MCF 10A (cell line): ENCODE measurements around the gene CAPN9. TPM values are rescaled to one million over a fixed set of nuclear protein-coding genes. Genes with fewer than 3 reads are reported as not detected.
"Not testable (repeated sequence)": the region's sequence is repeated elsewhere in the genome, so short reads cannot be mapped to it uniquely, and the experiment has no call there.

Source experiments
- BruUV-seq: library from RNA; stranded (reverse); fragments of 400-500 nt; replicated peaks from 2 replicates; lab custom pipeline; 2021; lab: Mats Ljungman, UMichigan
- CTCF ChIA-PET: fragments of 300-600 bp; sonication (Branson Sonifier 250); formaldehyde crosslinking; extraction: SDS; loops from one replicate; lab custom pipeline; 2021; ENCODE audit warnings: antibody characterized with exemption, inconsistent platforms; lab: Yijun Ruan, JAX
- POLR2A ChIA-PET: fragments of 300-600, 350-650 bp; sonication (Branson Sonifier 250); formaldehyde crosslinking; extraction: SDS; loops from one replicate; lab custom pipeline; 2020; ENCODE audit warnings: antibody characterized with exemption, inconsistent platforms; lab: Yijun Ruan, JAX
- DNase-seq: peaks from one replicate; pipeline ENCODE4 v3.0.0-alpha.2; 2018; ENCODE audit not compliant: unreplicated experiment
- H3K27ac Mint-ChIP-seq: one replicate; pipeline ENCODE4 v1.8.0; 2022; ENCODE audit warnings: mild to moderate bottlenecking, low read depth, mixed read lengths; ENCODE audit not compliant: unreplicated experiment
- H3K27me3 Mint-ChIP-seq: one replicate; pipeline ENCODE4 v1.8.0; 2022; ENCODE audit warnings: mixed read lengths; ENCODE audit not compliant: insufficient read depth, unreplicated experiment
- H3K36me3 Mint-ChIP-seq: one replicate; pipeline ENCODE4 v1.8.0; 2022; ENCODE audit warnings: mild to moderate bottlenecking, moderate library complexity, mixed read lengths; ENCODE audit not compliant: insufficient read depth, unreplicated experiment
- H3K4me1 Mint-ChIP-seq: one replicate; pipeline ENCODE4 v1.8.0; 2022; ENCODE audit warnings: mixed read lengths; ENCODE audit not compliant: insufficient read depth, unreplicated experiment
- H3K4me3 Mint-ChIP-seq: one replicate; pipeline ENCODE4 v1.8.0; 2022; ENCODE audit warnings: mild to moderate bottlenecking, moderate library complexity, mixed read lengths; ENCODE audit not compliant: unreplicated experiment
- H3K9me3 Mint-ChIP-seq: one replicate; pipeline ENCODE4 v1.8.0; 2022; ENCODE audit warnings: mixed read lengths; ENCODE audit not compliant: unreplicated experiment
- CTCF ChIP-seq: fragments of 200-600 bp; IDR thresholded peaks from one replicate; pipeline ENCODE4 v1.8.0; 2022; ENCODE audit warnings: antibody characterized with exemption, mild to moderate bottlenecking; ENCODE audit not compliant: unreplicated experiment
- intact Hi-C: fragments of 100-400 bp; cut with micrococcal nuclease; formaldehyde crosslinking; loops from 2 replicates; pipeline ENCODE4 v1.14.1; 2022
- total RNA-seq: library from RNA; stranded (reverse); gene quantifications from 2 replicates; pipeline ENCODE4 v1.2.3, GENCODE V29; 2022

Gene CAPN9
- total RNA-seq, 1 experiment from 2014 or later = not detected

- Mint-ChIP-seq H3K27me3 (no peaks in the 10 kb centered on the region), H3K9me3 (peaks cover 7% of the 10 kb centered on the region), H3K4me1 (peaks cover 9% of the 10 kb centered on the region), H3K4me3 (no peak within 1 kb of the TSS), H3K36me3 (no peaks in the 10 kb centered on the region), H3K27ac (no peak within 1 kb of the TSS)
- DNase-seq = peak; percentile 83
- BruUV-seq = no TSS peak
- intact Hi-C loops = no loop called here
- no peak for TF ChIP-seq CTCF
- POLR2A ChIA-PET = interaction anchor here (0.7 to 1.1 kb wide), 2 partner anchors 17 to 35 kb away, joined by 3 read pairs; no protein-coding TSS in a partner anchor
- CTCF ChIA-PET = interaction anchor here (0.5 to 1.4 kb wide), 3 partner anchors 8 to 1616 kb away, joined by 3 to 6 read pairs (median 3); no protein-coding TSS in a partner anchor
Observed at GRCh38 chr1:230713915-230714764, 33.0 kb upstream of the CAPN9 start, which contains the start of gene AGT. TSS of gene AGT (minus strand) at chr1:230714122. CDS start at chr1:230710823, 3,299 bp downstream.

- ChIA-PET CTCF (interaction anchor here (1.1 to 1.4 kb wide), 2 partner anchors 11 to 65 kb away, joined by 3 to 6 read pairs; no protein-coding TSS in a partner anchor), POLR2A (no interaction called here)
- Mint-ChIP-seq H3K4me3 (no peak overlapping the region), H3K27me3 (no peaks in the 10 kb centered on the region), H3K27ac (no peak overlapping the region), H3K4me1 (peaks cover 8% of the 10 kb centered on the region), H3K9me3 (peaks cover 7% of the 10 kb centered on the region), H3K36me3 (no peaks in the 10 kb centered on the region)
- intact Hi-C loops = no loop called here
- no peak for TF ChIP-seq CTCF
- BruUV-seq = no TSS peak
- DNase-seq = no peak
Observed at GRCh38 chr1:230715510-230715909, 31.7 kb upstream of the CAPN9 start.

GRCh38 chr1:230716453-230716852 is 30.7 kb upstream of the CAPN9 start:
- BruUV-seq, H3K36me3 Mint-ChIP-seq, POLR2A ChIA-PET, H3K4me3 Mint-ChIP-seq, H3K9me3 Mint-ChIP-seq, intact Hi-C loops, H3K4me1 Mint-ChIP-seq, DNase-seq, H3K27me3 Mint-ChIP-seq, H3K27ac Mint-ChIP-seq: not testable (repeated sequence)
- CTCF ChIA-PET = interaction anchor here (1.1 kb wide), 1 partner anchor 12 kb away, joined by 3 read pairs; no protein-coding TSS in a partner anchor

GRCh38 chr1:230717251-230717650 is 29.9 kb upstream of the CAPN9 start:
- Mint-ChIP-seq H3K4me3 (no peak overlapping the region), H3K27me3 (no peaks in the 10 kb centered on the region), H3K27ac (no peak overlapping the region), H3K36me3 (no peaks in the 10 kb centered on the region), H3K9me3 (peaks cover 7% of the 10 kb centered on the region), H3K4me1 (peaks cover 8% of the 10 kb centered on the region)
- no TSS peak for BruUV-seq
- no peak for TF ChIP-seq CTCF
- ChIA-PET CTCF (no interaction called here), POLR2A (no interaction called here)
- intact Hi-C loops = no loop called here
- peak; percentile 25 for DNase-seq

- H3K4me3 Mint-ChIP-seq, BruUV-seq, POLR2A ChIA-PET, H3K4me1 Mint-ChIP-seq, H3K27me3 Mint-ChIP-seq, H3K36me3 Mint-ChIP-seq, intact Hi-C loops, H3K9me3 Mint-ChIP-seq, DNase-seq, H3K27ac Mint-ChIP-seq: not testable (repeated sequence)
- CTCF ChIA-PET = interaction anchor here (0.6 kb wide), 1 partner anchor 8 kb away, joined by 3 read pairs; the partner anchor contains the start of gene AGT
Observed at GRCh38 chr1:230721849-230722522, 25.2 kb upstream of the CAPN9 start.
